A549 (cell line): Measurements from ENCODE around the gene SLC35A3. TPM values are rescaled to one million over a fixed set of nuclear protein-coding genes. Genes with fewer than 3 reads are reported as not detected.

Source experiments
- ATAC-seq, 2 experiments: fragments of 200-7000 bp in 1 of 2; fragments of >200 bp in 1 of 2; cut with Nextera tagmentation in 1 of 2; cut with Tn5 transposase in 1 of 2; 3 replicates each; pipeline versions ENCODE4 v1.8.0 to v1.9.1; 2018 to 2020; ENCODE audit warnings: mild to moderate bottlenecking in 1 of 2, moderate library complexity in 1 of 2
- CTCF ChIA-PET: fragments of 300-600 bp; sonication (Branson Sonifier 250); formaldehyde crosslinking; extraction: SDS; loops from one replicate; lab custom pipeline; 2021; ENCODE audit warnings: antibody characterized with exemption, inconsistent platforms; lab: Yijun Ruan, JAX
- POLR2A ChIA-PET: fragments of 350-600 bp; formaldehyde crosslinking; extraction: SDS; loops from one replicate; lab custom pipeline; 2021; ENCODE audit warnings: antibody characterized with exemption, inconsistent platforms; lab: Yijun Ruan, JAX
- DNase-seq, 2 experiments: peaks; one replicate each; pipeline versions ENCODE4 v3.0.0 to v3.0.0-alpha.2; 2011 to 2016; ENCODE audit warnings: low read depth in 1 of 2, low spot score in 1 of 2
- FAIRE-seq: peaks from 2 replicates; lab custom pipeline; 2011; peaks lifted over from hg19 to GRCh38; lab: Jason Lieb, UNC
- H3K27ac ChIP-seq, 2 experiments: fragments of >200 bp; sonication (Bioruptor Twin); formaldehyde crosslinking; 3 replicates each; pipeline ENCODE4 v1.5.1; 2016 to 2017
- H3K4me1 ChIP-seq: fragments of >200 bp; sonication (Bioruptor Twin); formaldehyde crosslinking; 3 replicates; pipeline ENCODE4 v1.6.1; 2016
- H3K4me2 ChIP-seq: fragments of >200 bp; sonication (Bioruptor Twin); formaldehyde crosslinking; 3 replicates; pipeline ENCODE4 v1.6.1; 2016
- H3K4me3 ChIP-seq: fragments of >200 bp; sonication (Bioruptor Twin); formaldehyde crosslinking; 3 replicates; pipeline ENCODE4 v1.5.1; 2016
- H3K9me3 ChIP-seq: fragments of >200 bp; sonication (Bioruptor Twin); formaldehyde crosslinking; 3 replicates; pipeline ENCODE4 v1.6.1; 2016
- BHLHE40 ChIP-seq: IDR thresholded peaks from 2 replicates; pipeline ENCODE4 v1.6.1; 2012; ENCODE audit warnings: low read depth, low read length, inconsistent platforms
- CBX2 ChIP-seq: fragments of 200-600 bp; sonication (generic); IDR thresholded peaks from 2 replicates; pipeline ENCODE4 v1.6.1; 2016; ENCODE audit warnings: low read depth, mild to moderate bottlenecking, borderline replicate concordance
- CBX8 ChIP-seq: fragments of 200-600 bp; sonication (generic); IDR thresholded peaks from 2 replicates; pipeline ENCODE4 v1.6.1; 2016
- CEBPB ChIP-seq, 2 experiments: fragments of >200 bp in 1 of 2; sonication (Bioruptor Twin) in 1 of 2; formaldehyde crosslinking in 1 of 2; IDR thresholded peaks; 2 replicates each; pipeline ENCODE4 v1.6.1; 2012 to 2016
- CHD2 ChIP-seq: fragments of 150-350 bp; IDR thresholded peaks from 2 replicates; pipeline ENCODE4 v1.6.1; 2014; ENCODE audit warnings: low read length; ENCODE audit not compliant: partially characterized antibody
- CHD4 ChIP-seq: fragments of 200-600 bp; sonication (generic); IDR thresholded peaks from 2 replicates; pipeline ENCODE4 v1.6.1; 2016; ENCODE audit warnings: antibody characterized with exemption, mild to moderate bottlenecking, borderline replicate concordance
- EHF ChIP-seq: fragments of 250-450 bp; sonication (Bioruptor Pico); IDR thresholded peaks from 2 replicates; pipeline ENCODE4 v1.5.0; 2020; ENCODE audit warnings: mild to moderate bottlenecking
- ESRRA ChIP-seq: fragments of 150-350 bp; IDR thresholded peaks from 2 replicates; pipeline ENCODE4 v1.6.1; 2014; ENCODE audit warnings: mild to moderate bottlenecking, low read length, borderline replicate concordance
- FOSB ChIP-seq: fragments of 250-450 bp; sonication (Bioruptor Pico); IDR thresholded peaks from 2 replicates; pipeline ENCODE4 v1.5.0; 2020; ENCODE audit warnings: mild to moderate bottlenecking, moderate library complexity
- GATA3 ChIP-seq: IDR thresholded peaks from 2 replicates; pipeline ENCODE4 v1.6.1; 2012; ENCODE audit warnings: borderline replicate concordance
- HEYL ChIP-seq: fragments of 250-450 bp; sonication (Bioruptor Pico); IDR thresholded peaks from 2 replicates; pipeline ENCODE4 v1.8.0; 2021; ENCODE audit warnings: mild to moderate bottlenecking, moderate library complexity
- HOXA7 ChIP-seq: fragments of 250-450 bp; sonication (Bioruptor Pico); IDR thresholded peaks from 2 replicates; pipeline ENCODE4 v1.5.0; 2020; ENCODE audit warnings: mild to moderate bottlenecking, moderate library complexity
- JUN ChIP-seq, 2 experiments: fragments of >200 bp; sonication (Bioruptor Twin); formaldehyde crosslinking; IDR thresholded peaks; 2 replicates in 1 of 2; 3 replicates in 1 of 2; pipeline ENCODE4 v1.6.1; 2016 to 2017
- KDM1A ChIP-seq: fragments of 200-600 bp; sonication (generic); IDR thresholded peaks from 2 replicates; pipeline ENCODE4 v1.6.1; 2016; ENCODE audit warnings: low read depth, mild to moderate bottlenecking
- MAFK ChIP-seq: fragments of 450-650 bp; IDR thresholded peaks from 2 replicates; pipeline ENCODE4 v1.6.1; 2014; ENCODE audit not compliant: partially characterized antibody
- MAZ ChIP-seq: fragments of 150-350 bp; IDR thresholded peaks from 2 replicates; pipeline ENCODE4 v1.6.1; 2014; ENCODE audit warnings: antibody characterized with exemption, low read depth, low read length, borderline replicate concordance
- MYC ChIP-seq: IDR thresholded peaks from 2 replicates; pipeline ENCODE4 v1.6.1; 2012; ENCODE audit warnings: mild to moderate bottlenecking, inconsistent platforms, low read length, improper control_type of control experiment, borderline replicate concordance
- NFE2L2 ChIP-seq: fragments of 150-350 bp; conservative IDR thresholded peaks from 2 replicates; pipeline ENCODE4 v1.6.1; 2014; ENCODE audit warnings: low read length
- NPAS2 ChIP-seq: fragments of 250-450 bp; sonication (Bioruptor Pico); IDR thresholded peaks from 2 replicates; pipeline ENCODE4 v1.8.0; 2022; ENCODE audit warnings: mild to moderate bottlenecking, moderate library complexity, borderline replicate concordance
- PHF8 ChIP-seq: fragments of 200-600 bp; sonication (generic); IDR thresholded peaks from 2 replicates; pipeline ENCODE4 v1.6.1; 2016; ENCODE audit warnings: low read depth, mild to moderate bottlenecking, antibody characterized with exemption, moderate library complexity, borderline replicate concordance
- POLR2A ChIP-seq: IDR thresholded peaks from 2 replicates; pipeline ENCODE4 v1.6.1; 2012; ENCODE audit warnings: mild to moderate bottlenecking, low read length
- POLR2AphosphoS2 ChIP-seq: conservative IDR thresholded peaks from 2 replicates; pipeline ENCODE4 v1.6.1; 2012; ENCODE audit warnings: low read length, improper control_type of control experiment, inconsistent platforms
- RAD21 ChIP-seq, 2 experiments: fragments of >200 bp in 1 of 2; sonication (Bioruptor Twin) in 1 of 2; formaldehyde crosslinking in 1 of 2; IDR thresholded peaks in 1 of 2; conservative IDR thresholded peaks in 1 of 2; 2 replicates in 1 of 2; 3 replicates in 1 of 2; pipeline ENCODE4 v1.6.1; 2012 to 2018; ENCODE audit warnings: inconsistent platforms in 1 of 2
- RARB ChIP-seq: fragments of 250-450 bp; sonication (Bioruptor Pico); IDR thresholded peaks from 2 replicates; pipeline ENCODE4 v1.8.0; 2021; ENCODE audit warnings: mild to moderate bottlenecking, moderate library complexity
- SMC3 ChIP-seq: fragments of >200 bp; sonication (Bioruptor Twin); formaldehyde crosslinking; IDR thresholded peaks from 3 replicates; pipeline ENCODE4 v1.6.1; 2018; ENCODE audit warnings: inconsistent platforms
- ZC3H11A ChIP-seq: fragments of 450-650 bp; IDR thresholded peaks from 2 replicates; pipeline ENCODE4 v1.6.1; 2014; ENCODE audit warnings: antibody characterized with exemption, mild to moderate bottlenecking
- ZSCAN20 ChIP-seq: fragments of 250-450 bp; sonication (Bioruptor Pico); IDR thresholded peaks from 2 replicates; pipeline ENCODE4 v1.8.0; 2022; ENCODE audit warnings: mild to moderate bottlenecking, moderate library complexity
- WGBS: methylation state at CpG from one replicate; pipeline ENCODE4 v1.1.6; 2017; ENCODE audit errors: missing lambda C conversion rate; 5-methylcytosine and 5-hydroxymethylcytosine counted together
- polyA plus RNA-seq, 4 experiments: library from polyadenylated mRNA; depleted of rRNA in 3 of 4; stranded (reverse); fragments of >200 nt; fragmentation: RNase III in 1 of 4; extraction: RNeasy Plus Mini Kit Qiagen cat#74134 plus additional on column Dnase treatment in 1 of 4; gene quantifications; 2 replicates in 3 of 4; 3 replicates in 1 of 4; pipeline ENCODE4 v1.2.3, GENCODE V29; 2011 to 2017
- TF ChIP-seq, protein P1 (sequence below): IDR thresholded peaks from 2 replicates; pipeline ENCODE4 v1.6.1; 2012; ENCODE audit warnings: low read depth, borderline replicate concordance
- TF ChIP-seq, protein P2 (sequence below): fragments of 250-450 bp; sonication (Bioruptor Pico); IDR thresholded peaks from 2 replicates; pipeline ENCODE4 v1.5.0; 2021; ENCODE audit warnings: mild to moderate bottlenecking, moderate library complexity, borderline replicate concordance
- TF ChIP-seq, protein P3 (sequence below): fragments of >200 bp; sonication (Bioruptor Twin); formaldehyde crosslinking; IDR thresholded peaks from 3 replicates; pipeline ENCODE4 v1.5.1; 2016
- TF ChIP-seq, protein P4 (sequence below): fragments of 450-650 bp; IDR thresholded peaks from 2 replicates; pipeline ENCODE4 v1.6.1; 2014; ENCODE audit warnings: antibody characterized with exemption

The SLC35A3 gene
- polyA plus RNA-seq, 2 of the 4 experiments (the other 2 are of a cell fraction): 9.6 to 15.1 TPM

DNA sequence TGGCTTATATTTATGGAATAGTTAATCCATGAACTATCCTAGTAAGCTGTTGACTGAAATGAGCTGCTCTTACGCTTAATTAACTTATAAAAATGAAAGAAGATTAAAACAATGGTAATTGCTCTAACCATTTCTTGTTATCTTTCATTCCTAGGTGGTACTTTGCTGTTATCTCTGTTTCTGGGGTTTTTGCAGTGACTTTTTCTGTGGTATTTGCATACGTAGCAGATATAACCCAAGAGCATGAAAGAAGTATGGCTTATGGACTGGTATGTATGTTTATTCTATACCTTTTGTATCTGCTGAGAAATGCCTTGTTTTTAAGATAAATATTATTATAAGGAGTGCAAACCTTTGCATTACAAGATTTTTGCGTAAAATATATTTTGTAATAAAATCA is 91.9 kb downstream of the SLC35A3 start:
- H3K9me3 ChIP-seq: no peaks in the 10 kb centered on the region
- 93% methylated on average over 3 of the region's 3 CpGs for WGBS
- ChIA-PET POLR2A (no interaction called here), CTCF (interaction anchor here (0.6 kb wide), 1 partner anchor 14 kb away, joined by 3 read pairs; no protein-coding TSS in a partner anchor)
- no peak overlapping the region for H3K27ac ChIP-seq
- H3K4me3 ChIP-seq: no peak overlapping the region
- DNase-seq (no peak), ATAC-seq (no peak), FAIRE-seq (no peak)
- no peak overlapping the region for H3K4me2 ChIP-seq
- TF ChIP-seq FOSB (CRISPR knock-in tag): no peak
- TF ChIP-seq ZC3H11A: no peak
- no peak for TF ChIP-seq GATA3
- TF ChIP-seq CHD4: no peak
- TF ChIP-seq KDM1A: no peak
- TF ChIP-seq MAFK: no peak
- no peak for TF ChIP-seq ZSCAN20 (CRISPR knock-in tag)
- TF ChIP-seq SMC3: no peak
- no peak for TF ChIP-seq CEBPB (IDR thresholded peaks at IDR 0.05)
- no peak for TF ChIP-seq POLR2AphosphoS2
- TF ChIP-seq CBX8: no peak
- TF ChIP-seq EHF: no peak
- no peak for TF ChIP-seq HOXA7 (CRISPR knock-in tag)
- TF ChIP-seq, all 56 proteins: peak for 0
- H3K4me1 ChIP-seq: no peaks in the 10 kb centered on the region

DNA sequence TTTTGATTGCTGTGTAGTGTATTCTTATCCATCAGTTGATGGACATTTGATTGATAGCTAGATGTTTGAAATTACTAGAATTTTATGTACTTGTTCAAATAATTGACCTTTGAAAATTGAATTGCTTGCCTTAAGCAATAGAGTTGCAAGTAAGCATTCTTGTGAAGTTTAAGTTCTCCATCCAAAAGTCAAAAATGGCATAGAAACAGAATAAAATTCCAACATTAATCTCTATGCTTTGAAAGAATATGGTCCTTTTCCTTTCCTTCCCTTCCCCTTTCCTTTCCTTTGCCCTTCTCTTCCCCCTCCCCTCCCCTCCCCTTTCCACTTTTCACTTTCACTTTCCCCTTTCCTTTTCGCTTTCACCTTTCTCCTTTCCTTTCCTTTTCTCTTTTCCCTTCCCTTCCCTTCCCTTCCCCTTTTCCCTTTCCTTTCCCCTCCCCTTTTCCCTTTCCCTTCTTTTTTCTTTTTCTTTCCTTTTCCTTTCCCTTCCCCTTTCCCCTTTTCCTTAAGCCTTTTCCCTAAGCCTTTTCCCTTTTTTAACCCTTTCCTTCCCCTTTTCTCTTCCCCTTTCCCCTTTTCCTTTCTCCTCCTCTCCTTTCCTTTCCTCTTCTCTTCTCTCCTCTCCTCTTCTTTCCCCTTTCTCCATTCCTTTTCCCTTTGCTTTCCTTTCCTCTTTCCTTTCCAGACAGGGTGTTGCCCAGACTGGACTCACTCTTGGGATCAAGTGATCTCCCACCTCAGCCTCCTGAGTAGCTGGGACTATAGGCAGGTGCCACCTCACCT is 95.6 kb downstream of the SLC35A3 start:
- CTCF ChIA-PET: interaction anchor here (1.4 kb wide), 1 partner anchor 16 kb away, joined by 3 read pairs; no protein-coding TSS in a partner anchor

DNA sequence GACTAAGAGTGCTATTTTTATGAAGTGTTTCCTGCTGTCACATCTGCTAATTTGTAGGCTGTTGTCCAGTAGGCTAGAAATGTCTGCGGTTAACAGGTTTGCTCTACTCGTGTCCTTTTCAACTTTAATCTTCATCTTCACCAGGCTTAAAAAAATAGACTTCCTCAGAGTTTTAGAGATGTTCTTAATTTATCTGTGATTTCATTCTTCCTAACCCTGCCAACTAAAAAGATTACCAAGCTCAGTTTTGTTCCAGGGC is 96.1 kb downstream of the SLC35A3 start:
- H3K4me1 ChIP-seq: no peaks in the 10 kb centered on the region
- H3K4me2 ChIP-seq: no peak overlapping the region
- ATAC-seq: no peak
- TF ChIP-seq MAZ (no peak), NPAS2 (CRISPR knock-in tag) (no peak), POLR2A (no peak), EHF (no peak), ZC3H11A (no peak), CHD2 (no peak), NFE2L2 (no peak), BHLHE40 (no peak), RAD21 (conservative IDR thresholded peaks at IDR 0.05 in 1 of 2, IDR thresholded peaks at IDR 0.05 in 1 of 2) (no peak), RARB (no peak), SMC3 (no peak), HEYL (CRISPR knock-in tag) (no peak), ZSCAN20 (CRISPR knock-in tag) (no peak)
- TF ChIP-seq, protein P1, sequence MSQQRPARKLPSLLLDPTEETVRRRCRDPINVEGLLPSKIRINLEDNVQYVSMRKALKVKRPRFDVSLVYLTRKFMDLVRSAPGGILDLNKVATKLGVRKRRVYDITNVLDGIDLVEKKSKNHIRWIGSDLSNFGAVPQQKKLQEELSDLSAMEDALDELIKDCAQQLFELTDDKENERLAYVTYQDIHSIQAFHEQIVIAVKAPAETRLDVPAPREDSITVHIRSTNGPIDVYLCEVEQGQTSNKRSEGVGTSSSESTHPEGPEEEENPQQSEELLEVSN: no peak
- TF ChIP-seq, protein P2, sequence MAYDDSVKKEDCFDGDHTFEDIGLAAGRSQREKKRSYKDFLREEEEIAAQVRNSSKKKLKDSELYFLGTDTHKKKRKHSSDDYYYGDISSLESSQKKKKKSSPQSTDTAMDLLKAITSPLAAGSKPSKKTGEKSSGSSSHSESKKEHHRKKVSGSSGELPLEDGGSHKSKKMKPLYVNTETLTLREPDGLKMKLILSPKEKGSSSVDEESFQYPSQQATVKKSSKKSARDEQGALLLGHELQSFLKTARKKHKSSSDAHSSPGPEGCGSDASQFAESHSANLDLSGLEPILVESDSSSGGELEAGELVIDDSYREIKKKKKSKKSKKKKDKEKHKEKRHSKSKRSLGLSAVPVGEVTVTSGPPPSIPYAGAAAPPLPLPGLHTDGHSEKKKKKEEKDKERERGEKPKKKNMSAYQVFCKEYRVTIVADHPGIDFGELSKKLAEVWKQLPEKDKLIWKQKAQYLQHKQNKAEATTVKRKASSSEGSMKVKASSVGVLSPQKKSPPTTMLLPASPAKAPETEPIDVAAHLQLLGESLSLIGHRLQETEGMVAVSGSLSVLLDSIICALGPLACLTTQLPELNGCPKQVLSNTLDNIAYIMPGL (CRISPR knock-in tag): no peak
- TF ChIP-seq, protein P3, sequence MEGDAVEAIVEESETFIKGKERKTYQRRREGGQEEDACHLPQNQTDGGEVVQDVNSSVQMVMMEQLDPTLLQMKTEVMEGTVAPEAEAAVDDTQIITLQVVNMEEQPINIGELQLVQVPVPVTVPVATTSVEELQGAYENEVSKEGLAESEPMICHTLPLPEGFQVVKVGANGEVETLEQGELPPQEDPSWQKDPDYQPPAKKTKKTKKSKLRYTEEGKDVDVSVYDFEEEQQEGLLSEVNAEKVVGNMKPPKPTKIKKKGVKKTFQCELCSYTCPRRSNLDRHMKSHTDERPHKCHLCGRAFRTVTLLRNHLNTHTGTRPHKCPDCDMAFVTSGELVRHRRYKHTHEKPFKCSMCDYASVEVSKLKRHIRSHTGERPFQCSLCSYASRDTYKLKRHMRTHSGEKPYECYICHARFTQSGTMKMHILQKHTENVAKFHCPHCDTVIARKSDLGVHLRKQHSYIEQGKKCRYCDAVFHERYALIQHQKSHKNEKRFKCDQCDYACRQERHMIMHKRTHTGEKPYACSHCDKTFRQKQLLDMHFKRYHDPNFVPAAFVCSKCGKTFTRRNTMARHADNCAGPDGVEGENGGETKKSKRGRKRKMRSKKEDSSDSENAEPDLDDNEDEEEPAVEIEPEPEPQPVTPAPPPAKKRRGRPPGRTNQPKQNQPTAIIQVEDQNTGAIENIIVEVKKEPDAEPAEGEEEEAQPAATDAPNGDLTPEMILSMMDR: no peak
- TF ChIP-seq, protein P4, sequence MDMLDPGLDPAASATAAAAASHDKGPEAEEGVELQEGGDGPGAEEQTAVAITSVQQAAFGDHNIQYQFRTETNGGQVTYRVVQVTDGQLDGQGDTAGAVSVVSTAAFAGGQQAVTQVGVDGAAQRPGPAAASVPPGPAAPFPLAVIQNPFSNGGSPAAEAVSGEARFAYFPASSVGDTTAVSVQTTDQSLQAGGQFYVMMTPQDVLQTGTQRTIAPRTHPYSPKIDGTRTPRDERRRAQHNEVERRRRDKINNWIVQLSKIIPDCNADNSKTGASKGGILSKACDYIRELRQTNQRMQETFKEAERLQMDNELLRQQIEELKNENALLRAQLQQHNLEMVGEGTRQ: no peak
- H3K4me3 ChIP-seq: no peak overlapping the region
- DNase-seq: no peak
- ChIA-PET CTCF (no interaction called here), POLR2A (no interaction called here)
- H3K27ac ChIP-seq: no peak overlapping the region
- 95% methylated on average over 2 of the region's 2 CpGs for WGBS
- no peak for FAIRE-seq
- H3K9me3 ChIP-seq: no peaks in the 10 kb centered on the region

More for the DNA sequence above, 95.6 kb downstream of the SLC35A3 start:
- POLR2A ChIA-PET: no interaction called here
- Histone ChIP-seq H3K4me3 (no peak overlapping the region), H3K4me1 (no peaks in the 10 kb centered on the region), H3K27ac (no peak overlapping the region), H3K4me2 (no peak overlapping the region), H3K9me3 (no peaks in the 10 kb centered on the region)
- DNase-seq (no peak), ATAC-seq (no peak), FAIRE-seq (no peak)
- WGBS: no CpG with 5 or more reads among the region's 1 CpG
- no peak for TF ChIP-seq MYC
- no peak for TF ChIP-seq ESRRA
- TF ChIP-seq PHF8: no peak
- no peak for TF ChIP-seq CEBPB (IDR thresholded peaks at IDR 0.05)
- no peak for TF ChIP-seq JUN (IDR thresholded peaks at IDR 0.05)
- TF ChIP-seq GATA3: no peak
- no peak for TF ChIP-seq CBX2
- TF ChIP-seq HOXA7 (CRISPR knock-in tag): no peak
